ENCODE data around the gene ADAMTS18. TPM values are rescaled to one million over a fixed set of nuclear protein-coding genes. Genes with fewer than 3 reads are reported as not detected.

Gene ADAMTS18
- total and polyA plus RNA-seq, 8 donors: 0.03 to 0.52 (median 0.14) TPM; not detected in 1

- Histone ChIP-seq H3K4me3 (no peak overlapping the region), H3K9me3 (no peaks in the 10 kb centered on the region), H3K4me1 (no peaks in the 10 kb centered on the region), H3K27ac (no peak overlapping the region), H3K36me3 (no peaks in the 10 kb centered on the region), H3K27me3 (peaks cover 0 to 5% (median 0%) of the 10 kb centered on the region in 4 donors)
- ATAC-seq (no peak), DNase-seq (no peak), FAIRE-seq (no peak)
- intact Hi-C loops (cut with DNase I): no loop called here
- WGBS, 2 donors: 81 to 83% methylated on average over 2 of the region's 2 CpGs
- TF ChIP-seq, protein P1, sequence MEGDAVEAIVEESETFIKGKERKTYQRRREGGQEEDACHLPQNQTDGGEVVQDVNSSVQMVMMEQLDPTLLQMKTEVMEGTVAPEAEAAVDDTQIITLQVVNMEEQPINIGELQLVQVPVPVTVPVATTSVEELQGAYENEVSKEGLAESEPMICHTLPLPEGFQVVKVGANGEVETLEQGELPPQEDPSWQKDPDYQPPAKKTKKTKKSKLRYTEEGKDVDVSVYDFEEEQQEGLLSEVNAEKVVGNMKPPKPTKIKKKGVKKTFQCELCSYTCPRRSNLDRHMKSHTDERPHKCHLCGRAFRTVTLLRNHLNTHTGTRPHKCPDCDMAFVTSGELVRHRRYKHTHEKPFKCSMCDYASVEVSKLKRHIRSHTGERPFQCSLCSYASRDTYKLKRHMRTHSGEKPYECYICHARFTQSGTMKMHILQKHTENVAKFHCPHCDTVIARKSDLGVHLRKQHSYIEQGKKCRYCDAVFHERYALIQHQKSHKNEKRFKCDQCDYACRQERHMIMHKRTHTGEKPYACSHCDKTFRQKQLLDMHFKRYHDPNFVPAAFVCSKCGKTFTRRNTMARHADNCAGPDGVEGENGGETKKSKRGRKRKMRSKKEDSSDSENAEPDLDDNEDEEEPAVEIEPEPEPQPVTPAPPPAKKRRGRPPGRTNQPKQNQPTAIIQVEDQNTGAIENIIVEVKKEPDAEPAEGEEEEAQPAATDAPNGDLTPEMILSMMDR (IDR thresholded peaks at IDR 0.05): no peak
These were observed 20.0 kb downstream of the ADAMTS18 start for GRCh38 chr16:77414752-77415231.

DNA sequence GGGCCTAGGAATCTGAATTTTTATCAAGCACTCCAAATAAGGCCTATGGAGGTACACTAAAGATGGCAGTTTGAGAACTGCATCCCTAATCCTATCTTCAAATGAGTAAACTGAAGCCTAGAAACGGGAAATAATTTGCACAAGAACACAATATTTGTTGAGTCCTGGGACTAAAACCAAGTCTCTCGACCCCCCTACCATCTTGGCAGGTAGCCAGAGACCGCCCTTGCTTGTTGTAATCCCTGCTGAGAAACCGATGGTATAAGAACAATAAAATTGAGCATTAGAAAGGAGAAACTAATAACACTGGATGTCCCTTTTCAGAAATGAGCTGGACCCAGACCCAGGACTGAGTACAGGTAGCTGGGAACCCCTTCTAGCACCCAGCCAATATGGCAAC is 24.4 kb downstream of the ADAMTS18 start:
- Histone ChIP-seq H3K9me3 (peaks cover 0 to 3% (median 0%) of the 10 kb centered on the region in 4 donors), H3K4me1 (no peaks in the 10 kb centered on the region), H3K4me3 (no peak overlapping the region), H3K27me3 (peaks cover 0 to 22% (median 0%) of the 10 kb centered on the region in 4 donors), H3K36me3 (no peaks in the 10 kb centered on the region), H3K27ac (no peak overlapping the region)
- FAIRE-seq (no peak), DNase-seq (no peak), ATAC-seq (no peak)
- WGBS, 2 donors: 69 to 71% methylated on average over 4 of the region's 4 CpGs
- intact Hi-C loops (cut with DNase I): no loop called here
- TF ChIP-seq, protein P1 (IDR thresholded peaks at IDR 0.05): no peak

- TF ChIP-seq, protein P1 (IDR thresholded peaks at IDR 0.05): no peak
- Histone ChIP-seq H3K4me3 (no peak overlapping the region), H3K4me1 (no peaks in the 10 kb centered on the region), H3K9me3 (peaks cover 0 to 3% (median 0%) of the 10 kb centered on the region in 4 donors), H3K27me3 (peaks cover 0 to 21% (median 0%) of the 10 kb centered on the region in 4 donors), H3K36me3 (no peaks in the 10 kb centered on the region), H3K27ac (no peak overlapping the region)
- no peak for FAIRE-seq
- intact Hi-C loops (cut with DNase I): no loop called here
- WGBS, 2 donors: 55 to 62% methylated on average over 5 of the region's 5 CpGs
- no peak for DNase-seq
- no peak for ATAC-seq
These were observed 25.5 kb downstream of the ADAMTS18 start for GRCh38 chr16:77409311-77409710.

GRCh38 chr16:77408607-77409006 is 26.2 kb downstream of the ADAMTS18 start:
- ATAC-seq: no peak

DNA sequence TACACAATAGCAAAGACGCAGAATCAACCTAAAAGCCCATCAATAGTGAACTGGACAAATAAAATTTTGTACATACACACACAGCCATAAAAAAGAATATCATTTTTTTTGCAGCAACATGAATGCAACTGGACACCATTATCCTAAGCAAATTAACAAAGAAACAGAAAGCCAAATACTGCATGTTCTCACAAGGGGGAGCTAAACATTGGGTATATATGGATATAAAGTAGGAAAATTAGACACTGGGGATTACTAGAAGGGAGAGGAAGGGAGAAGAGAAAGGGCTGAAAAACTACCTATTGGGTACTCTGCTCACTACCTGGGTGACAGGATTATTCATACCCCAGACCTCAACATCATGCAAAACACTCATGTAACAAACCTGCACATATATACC is 28.2 kb downstream of the ADAMTS18 start:
- 75 to 92% methylated on average over 1 of the region's 1 CpG for WGBS, 2 donors
- Histone ChIP-seq H3K9me3 (peaks cover 0 to 3% (median 0%) of the 10 kb centered on the region in 4 donors), H3K4me3 (no peak overlapping the region), H3K36me3 (no peaks in the 10 kb centered on the region), H3K4me1 (no peaks in the 10 kb centered on the region), H3K27ac (no peak overlapping the region), H3K27me3 (peaks cover 0 to 20% (median 0%) of the 10 kb centered on the region in 4 donors)
- TF ChIP-seq, protein P1 (IDR thresholded peaks at IDR 0.05): no peak
- DNase-seq (no peak), ATAC-seq (no peak), FAIRE-seq (no peak)
- intact Hi-C loops (cut with DNase I): no loop called here

More at GRCh38 chr16:77408607-77409006, 26.2 kb downstream of the ADAMTS18 start:
- TF ChIP-seq, protein P1 (IDR thresholded peaks at IDR 0.05): no peak
- no peak overlapping the region for H3K27ac ChIP-seq
- no peak for FAIRE-seq
- no peak overlapping the region for H3K4me3 ChIP-seq
- no peaks in the 10 kb centered on the region for H3K36me3 ChIP-seq
- DNase-seq: no peak
- peaks cover 0 to 20% (median 0%) of the 10 kb centered on the region in 4 donors for H3K27me3 ChIP-seq
- intact Hi-C loops (cut with DNase I): no loop called here
- H3K9me3 ChIP-seq: peaks cover 0 to 3% (median 0%) of the 10 kb centered on the region in 4 donors
- H3K4me1 ChIP-seq: no peaks in the 10 kb centered on the region
